Lower leg skin (tissue), 3 donors: ENCODE data around the gene STAP2.

ENCODE experiments used
- CTCF ChIP-seq, 3 donors: fragments of 450-650 bp; IDR thresholded peaks; one replicate each; pipeline ENCODE4 v1.5.1; 2016; ENCODE audit warnings: antibody characterized with exemption in 3 of 3, mild to moderate bottlenecking in 3 of 3, moderate library complexity in 2 of 3
- POLR2A ChIP-seq, 2 donors: fragments of 450-650 bp; IDR thresholded peaks; one replicate each; pipeline ENCODE4 v1.6.1; 2016 to 2017; ENCODE audit warnings: antibody characterized with exemption in 2 of 2, mild to moderate bottlenecking in 1 of 2, moderate library complexity in 1 of 2

- TF ChIP-seq CTCF (IDR thresholded peaks at IDR 0.05) (no peak), POLR2A (IDR thresholded peaks at IDR 0.05) (no peak)
Observed at GRCh38 chr19:4284176-4284958, 54.3 kb downstream of the STAP2 start.
